ENCODE results near the gene LRRC4.

LRRC4 gene

DNA sequence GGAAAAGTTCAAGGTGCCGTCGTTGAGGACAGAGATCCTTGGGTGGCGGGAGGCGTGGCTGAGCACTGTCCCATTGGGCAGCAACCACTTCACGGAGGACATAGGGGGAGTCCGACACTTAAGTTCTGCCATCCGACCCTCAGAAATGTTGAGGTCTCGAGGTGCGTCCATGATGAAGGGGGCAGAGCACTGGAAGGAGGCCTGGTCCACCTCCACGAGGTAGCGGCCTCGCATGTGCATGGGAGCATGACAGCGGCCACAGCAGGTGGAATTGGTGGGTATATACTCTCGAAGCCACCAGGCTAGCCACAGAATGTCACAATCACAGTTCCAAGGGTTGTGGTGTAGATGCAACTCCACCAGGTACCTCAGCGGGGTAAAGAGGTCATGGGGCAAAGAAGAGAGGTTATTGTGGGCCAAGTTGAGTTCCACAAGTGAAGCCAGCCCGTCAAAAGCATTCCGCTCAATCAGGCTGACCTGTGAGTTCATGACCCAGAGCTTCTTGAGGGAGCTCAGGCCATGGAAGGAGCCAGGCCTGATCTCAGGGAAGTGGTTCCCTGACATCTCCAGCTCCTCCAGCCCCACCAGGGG, 1.7 kb downstream of the LRRC4 start:
- DNase-seq: no peak

DNA sequence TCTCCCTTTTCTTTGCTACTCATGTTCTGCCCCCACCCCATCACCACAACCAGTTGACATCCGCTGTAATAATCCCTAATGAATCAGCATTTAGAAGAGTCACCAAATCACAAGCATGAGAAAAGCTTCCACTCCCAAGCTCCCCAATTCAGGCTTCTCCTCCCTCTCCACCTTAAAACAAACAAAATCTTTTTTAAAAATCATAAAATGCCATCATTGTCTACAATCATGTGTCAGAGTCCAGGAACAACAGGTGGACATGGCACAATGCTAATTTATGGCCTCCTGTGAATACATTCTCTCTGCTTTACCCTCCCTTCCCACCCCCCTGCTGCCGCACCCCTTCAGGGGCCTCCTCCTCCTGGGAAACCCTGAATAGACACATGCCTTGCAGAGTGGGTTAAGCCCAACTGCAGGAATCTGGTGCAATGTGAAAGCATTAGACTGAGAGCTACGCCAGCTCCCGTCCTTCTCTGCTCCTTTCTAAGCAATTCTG, 3.7 kb downstream of the LRRC4 start:
- no peak for DNase-seq

- no peak for DNase-seq
Measured at GRCh38 chr7:128026551-128026950, 4.7 kb downstream of the LRRC4 start.

DNA sequence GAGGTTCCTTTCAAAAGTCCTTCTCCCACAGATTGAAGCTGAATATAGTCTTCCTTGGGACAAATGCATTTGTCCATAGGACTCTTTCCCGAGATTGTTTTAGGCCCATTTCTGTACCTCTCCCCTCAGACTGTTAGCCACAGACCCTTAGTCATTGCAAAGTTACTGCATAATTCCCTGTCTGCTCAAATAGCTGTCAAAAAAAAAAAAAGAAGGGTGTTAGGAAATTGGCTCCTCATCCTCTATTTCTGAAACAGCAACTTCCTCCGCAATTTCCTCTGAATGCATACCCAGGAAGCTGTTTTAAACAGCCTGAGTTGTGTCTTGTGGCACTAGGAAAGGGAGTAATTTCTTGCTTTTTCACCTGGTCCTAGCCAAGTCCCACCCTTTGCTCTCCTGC, 5.4 kb downstream of the LRRC4 start:
- no peak for DNase-seq

- no peak for DNase-seq
Measured at GRCh38 chr7:128025380-128025779, 5.9 kb downstream of the LRRC4 start.

- DNase-seq: no peak
Measured at GRCh38 chr7:128024151-128024550, 7.1 kb downstream of the LRRC4 start.

GRCh38 chr7:128022631-128023532, 8.4 kb downstream of the LRRC4 start:
- DNase-seq: no peak

DNA sequence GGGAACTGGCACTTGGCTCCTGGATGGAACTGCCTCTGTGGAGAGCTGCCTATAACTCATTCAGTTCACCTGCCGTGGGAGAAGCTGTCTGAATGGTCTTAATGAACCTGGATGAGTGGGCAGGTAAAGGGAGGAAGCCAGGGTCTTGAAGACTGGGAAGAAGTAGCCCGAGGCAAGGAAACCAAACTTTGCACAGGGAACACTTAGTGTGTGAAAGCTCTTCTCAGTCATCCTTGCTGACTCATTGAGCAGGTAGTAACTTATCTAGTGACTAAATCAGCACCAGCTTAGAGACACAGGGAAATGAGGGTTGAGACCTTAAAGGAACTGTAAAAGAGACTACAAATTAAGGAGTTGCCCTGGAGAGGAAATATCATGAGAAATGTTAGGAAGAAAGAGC, 9.9 kb downstream of the LRRC4 start:
- DNase-seq: no peak

- DNase-seq: no peak
Measured at GRCh38 chr7:128020159-128020558, 11.1 kb downstream of the LRRC4 start.

DNA sequence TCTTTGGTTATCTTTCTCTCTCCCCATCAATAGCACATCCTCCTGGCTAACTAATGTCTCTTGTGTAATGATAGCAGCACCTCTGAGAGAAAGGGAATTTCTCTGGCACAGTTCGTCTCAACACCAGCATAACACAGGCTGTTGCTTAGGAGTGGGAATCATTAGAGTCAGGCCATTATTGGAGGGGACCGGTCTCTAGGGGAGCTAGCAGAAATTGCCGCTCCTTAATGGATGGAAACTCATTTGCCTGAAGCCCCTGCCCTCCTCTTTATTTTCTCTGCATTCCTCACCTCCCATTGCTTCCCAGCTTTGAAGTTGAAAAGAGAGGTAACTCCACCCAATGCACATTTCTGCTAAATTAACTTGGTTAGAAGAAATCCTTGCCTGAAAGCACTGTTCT, 11.9 kb downstream of the LRRC4 start:
- DNase-seq: no peak

DNA sequence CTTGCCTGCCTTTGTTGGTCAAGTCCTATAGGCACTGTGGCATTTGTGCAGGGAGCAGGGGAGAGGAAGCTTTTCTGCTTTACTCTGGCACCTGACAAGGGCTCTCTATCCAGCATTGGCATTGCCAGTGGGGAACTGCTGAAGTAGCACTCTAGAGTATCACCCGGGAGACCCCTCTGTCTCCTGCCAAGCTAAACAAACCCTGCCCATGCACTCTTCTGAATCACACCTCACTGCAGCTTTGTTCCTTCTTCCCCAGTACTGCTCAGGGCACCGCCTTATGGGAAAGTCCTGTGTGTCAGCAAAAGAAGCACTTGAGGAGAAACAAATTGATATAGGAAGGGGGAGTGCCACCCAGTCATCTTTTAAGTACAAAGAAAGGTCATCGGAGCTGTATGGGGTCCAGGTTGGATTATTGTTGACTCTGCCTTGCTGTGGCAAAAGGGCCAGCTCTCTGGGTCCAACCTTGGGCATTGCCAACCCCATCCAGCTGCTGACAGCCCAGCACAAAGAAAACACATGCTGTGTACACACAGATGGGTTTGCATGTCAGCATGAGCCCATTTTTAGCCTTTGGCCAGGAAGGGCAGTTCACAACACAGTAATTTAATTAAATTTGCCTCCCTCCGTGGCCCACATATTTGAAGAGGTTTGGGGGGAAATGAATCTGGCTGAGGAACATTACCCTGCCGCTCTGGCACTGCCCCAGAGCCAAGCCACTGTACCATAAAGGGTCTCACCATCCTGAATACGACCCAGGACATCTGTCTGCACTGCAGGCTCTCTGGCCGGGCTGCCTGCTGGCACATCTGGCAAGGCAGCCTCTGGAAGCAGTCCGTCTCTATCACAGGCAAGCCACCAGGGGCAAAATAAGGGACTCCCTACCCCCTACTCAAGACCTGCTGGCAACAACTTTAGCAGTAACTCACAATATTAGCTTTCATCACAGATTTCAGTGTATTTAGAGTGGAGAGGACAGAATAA, 13.1 kb downstream of the LRRC4 start:
- DNase-seq: no peak

- no peak for DNase-seq
Measured at GRCh38 chr7:128017460-128017859, 13.8 kb downstream of the LRRC4 start.

- no peak for DNase-seq
Measured at GRCh38 chr7:128014811-128015210, 16.4 kb downstream of the LRRC4 start.

GRCh38 chr7:128011131-128011661, 20.0 kb downstream of the LRRC4 start:
- DNase-seq: no peak

DNA sequence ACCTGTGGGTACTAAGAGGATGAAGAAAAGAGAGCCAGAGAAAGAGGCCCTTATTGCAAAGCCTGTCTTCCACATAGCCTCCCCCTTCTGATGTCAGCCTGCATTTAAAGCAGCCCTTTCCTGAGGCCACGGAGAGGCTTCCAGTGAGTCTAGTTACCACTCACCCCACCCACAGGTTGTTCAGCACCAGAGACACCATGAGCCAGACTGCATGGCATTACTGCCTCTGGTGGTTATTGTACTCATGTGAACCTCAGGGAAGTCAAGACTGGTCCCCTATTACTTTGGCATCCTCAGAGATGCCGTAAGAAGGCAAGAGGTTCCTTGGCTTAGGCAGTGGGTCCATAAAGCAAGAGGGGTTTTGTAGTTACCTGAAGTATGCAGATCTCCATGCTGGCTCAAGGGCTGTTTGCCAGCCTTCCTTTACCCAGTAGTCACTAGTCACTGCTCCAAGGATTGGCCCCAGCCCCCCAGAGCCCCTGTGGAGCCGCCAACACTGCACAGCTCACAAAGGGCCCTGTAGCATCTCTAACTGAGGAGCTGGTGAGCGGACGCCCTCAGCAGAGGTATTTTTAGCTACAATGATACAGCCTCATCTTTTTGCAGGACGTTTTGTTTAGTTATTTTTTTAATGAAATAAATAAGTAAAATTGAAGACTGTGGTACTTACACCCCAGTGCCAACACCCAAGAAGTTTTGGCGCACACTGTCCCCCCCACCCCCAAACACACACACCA, 20.7 kb downstream of the LRRC4 start:
- no peak for DNase-seq

DNA sequence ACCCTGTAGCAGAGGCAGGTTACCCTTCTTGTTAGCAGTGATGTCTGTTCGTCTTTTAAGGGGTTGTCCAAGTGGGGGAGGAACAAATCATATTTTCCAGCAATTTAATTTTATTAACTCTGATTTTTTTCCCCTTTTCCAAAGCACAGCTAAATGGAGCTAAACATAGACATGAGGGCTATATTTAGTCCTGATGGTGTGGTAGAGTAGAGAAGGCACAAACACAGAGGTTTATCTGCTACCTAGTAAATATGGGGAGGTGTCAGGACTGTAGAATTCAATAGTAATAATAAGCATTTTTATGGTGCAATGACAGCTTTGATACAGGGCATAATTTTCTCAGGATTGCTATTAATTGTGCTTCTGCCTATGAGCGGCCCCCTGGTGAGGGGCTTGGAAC, 22.5 kb downstream of the LRRC4 start:
- DNase-seq: no peak

DNA sequence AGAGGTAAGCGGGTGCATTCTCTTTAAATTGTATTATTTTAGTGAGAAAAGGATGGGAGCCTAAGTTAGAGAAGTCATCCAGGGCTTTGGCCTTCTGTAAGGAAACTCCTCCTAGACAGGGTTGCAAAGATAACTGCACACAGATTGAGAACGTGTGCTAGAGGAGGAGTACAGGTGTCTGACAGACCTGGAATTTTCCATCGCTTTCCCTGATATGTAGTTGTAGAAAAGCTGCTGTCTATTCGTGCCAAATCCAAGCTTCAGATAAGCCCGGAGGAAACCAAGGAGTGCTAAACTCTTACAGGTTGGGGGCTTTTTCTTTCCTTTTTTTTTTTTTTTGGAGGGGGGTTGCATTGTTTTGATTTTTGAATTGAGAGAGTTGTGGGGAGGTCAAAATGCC, 23.1 kb downstream of the LRRC4 start:
- no peak for DNase-seq

GRCh38 chr7:128007303-128007680, 23.9 kb downstream of the LRRC4 start:
- DNase-seq: no peak

DNA sequence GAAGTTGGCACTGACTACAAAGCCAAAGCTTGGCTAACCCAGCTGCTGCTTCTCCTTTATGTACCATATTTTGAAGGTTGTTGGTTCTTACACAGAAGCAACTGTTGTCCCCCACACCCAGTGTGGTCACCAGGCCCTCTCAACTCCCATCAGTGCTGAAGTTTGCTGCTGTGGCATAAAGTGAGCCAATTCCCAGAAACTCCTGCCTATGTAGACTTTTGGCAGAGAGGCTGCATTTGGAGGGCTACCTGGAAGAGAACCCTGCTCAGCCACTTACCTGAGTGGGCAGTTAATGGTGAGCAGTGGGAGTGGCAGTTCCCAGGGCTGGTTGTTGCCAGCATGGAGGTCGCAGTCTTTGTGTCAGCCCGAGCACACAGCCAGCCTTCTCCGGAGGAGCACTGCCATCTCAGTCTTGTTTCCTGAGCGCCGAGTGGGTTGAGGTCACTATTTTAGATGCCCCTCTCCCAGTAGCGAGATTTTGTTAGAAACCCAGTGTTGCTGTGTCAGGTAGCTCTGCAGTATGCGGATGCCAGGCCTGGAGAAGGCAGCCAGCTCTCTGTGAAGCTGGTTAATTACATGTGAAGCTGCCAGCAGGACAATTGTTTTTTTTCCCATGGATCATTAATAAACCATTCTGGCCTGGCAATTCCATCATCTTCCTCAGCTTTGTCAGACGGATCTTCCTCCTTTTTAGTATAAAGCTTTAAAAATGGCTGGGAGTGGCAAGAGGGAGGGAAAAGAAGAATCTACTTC, 24.5 kb downstream of the LRRC4 start:
- DNase-seq: no peak

DNA sequence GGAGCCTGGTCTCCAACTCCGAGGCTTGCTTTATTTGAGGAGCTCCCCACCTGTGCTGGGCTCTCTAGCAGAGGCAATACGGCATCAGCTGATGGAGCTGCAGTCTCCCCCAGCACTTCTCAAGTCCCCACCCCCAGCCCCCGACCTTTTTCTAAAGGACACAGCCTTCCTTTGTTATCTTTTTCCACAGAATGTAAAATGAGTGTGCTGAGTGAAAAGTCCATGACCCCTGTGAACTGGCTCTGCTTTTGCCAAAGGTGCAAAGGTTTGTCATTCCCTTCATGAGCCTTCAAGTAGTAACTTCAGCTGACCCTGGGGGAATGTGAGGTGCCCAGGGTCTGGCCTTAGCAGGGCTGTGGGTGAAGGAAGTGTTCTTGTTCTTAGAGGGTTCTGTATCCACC, 25.5 kb downstream of the LRRC4 start:
- no peak for DNase-seq

GRCh38 chr7:128005117-128005516, 26.1 kb downstream of the LRRC4 start:
- DNase-seq: no peak

Data from CD4-positive, alpha-beta T cell treated with Interleukin-15 for 1 hour (primary cell).